GM23338 (cell line): ENCODE measurements around the gene OR8A1. TPM values are rescaled to one million over a fixed set of nuclear protein-coding genes. Genes with fewer than 3 reads are reported as not detected.

ENCODE experiments used
- ATAC-seq: fragments of 200-7000 bp; cut with Tn5 transposase; 3 replicates; pipeline ENCODE4 v1.9.1; 2020
- DNase-seq: peaks from one replicate; pipeline ENCODE4 v3.0.0-alpha.2; 2015; ENCODE audit warnings: low spot score
- H2AFZ ChIP-seq: fragments of 200-600 bp; sonication (generic); 2 replicates; pipeline ENCODE4 v1.8.0; 2016; ENCODE audit warnings: antibody characterized with exemption, mild to moderate bottlenecking, moderate library complexity
- H3F3A ChIP-seq: fragments of 200-600 bp; sonication (generic); replicated peaks from 2 replicates; pipeline ENCODE4 v1.8.0; 2017; ENCODE audit warnings: antibody characterized with exemption, mixed run types, low read depth
- H3K27ac ChIP-seq: fragments of 200-600 bp; sonication (generic); 2 replicates; pipeline ENCODE4 v1.6.1; 2016; ENCODE audit warnings: low read depth
- H3K27me3 ChIP-seq: fragments of 200-600 bp; sonication (generic); 2 replicates; pipeline ENCODE4 v1.8.0; 2016; ENCODE audit warnings: mild to moderate bottlenecking, mixed run types, moderate library complexity; ENCODE audit not compliant: insufficient read depth
- H3K36me3 ChIP-seq: fragments of 200-600 bp; sonication (generic); 2 replicates; pipeline ENCODE4 v1.8.0; 2016; ENCODE audit warnings: mild to moderate bottlenecking; ENCODE audit not compliant: insufficient read depth
- H3K4me1 ChIP-seq: fragments of 200-600 bp; sonication (generic); 2 replicates; pipeline ENCODE4 v1.8.0; 2016; ENCODE audit warnings: mild to moderate bottlenecking, moderate library complexity; ENCODE audit not compliant: insufficient read depth
- H3K4me2 ChIP-seq: fragments of 200-600 bp; sonication (generic); 2 replicates; pipeline ENCODE4 v1.7.1; 2017; ENCODE audit warnings: mixed run types
- H3K4me3 ChIP-seq: fragments of 200-600 bp; sonication (generic); 2 replicates; pipeline ENCODE4 v1.6.1; 2016; ENCODE audit warnings: mixed run types
- H3K79me2 ChIP-seq: fragments of 200-600 bp; sonication (generic); replicated peaks from 2 replicates; pipeline ENCODE4 v1.8.0; 2017; ENCODE audit warnings: mild to moderate bottlenecking; ENCODE audit not compliant: insufficient read depth
- H3K9me2 ChIP-seq: fragments of 200-600 bp; sonication (generic); 2 replicates; pipeline ENCODE4 v1.8.0; 2017; ENCODE audit not compliant: insufficient read depth
- H4K20me1 ChIP-seq: fragments of 200-600 bp; sonication (generic); replicated peaks from 2 replicates; pipeline ENCODE4 v1.8.0; 2017; ENCODE audit warnings: mild to moderate bottlenecking; ENCODE audit not compliant: insufficient read depth
- H3K27ac Mint-ChIP-seq: 2 replicates; pipeline ENCODE4 v1.8.0; 2020; ENCODE audit warnings: inconsistent platforms, mild to moderate bottlenecking, moderate library complexity, mixed read lengths
- H3K27me3 Mint-ChIP-seq: 3 replicates; pipeline ENCODE4 v1.8.0; 2022; ENCODE audit warnings: low read depth, mild to moderate bottlenecking, moderate library complexity, mixed read lengths, inconsistent platforms; ENCODE audit not compliant: insufficient read depth, poor library complexity
- H3K36me3 Mint-ChIP-seq: 3 replicates; pipeline ENCODE4 v1.8.0; 2021; ENCODE audit warnings: low read depth, mild to moderate bottlenecking, inconsistent platforms, moderate library complexity, mixed read lengths
- H3K4me1 Mint-ChIP-seq: 3 replicates; pipeline ENCODE4 v1.8.0; 2020; ENCODE audit warnings: mild to moderate bottlenecking, inconsistent platforms, mixed read lengths
- H3K4me3 Mint-ChIP-seq: 3 replicates; pipeline ENCODE4 v1.8.0; 2021; ENCODE audit warnings: moderate library complexity, mild to moderate bottlenecking, inconsistent platforms, mixed read lengths
- H3K9me3 Mint-ChIP-seq: 3 replicates; pipeline ENCODE4 v1.8.0; 2020; ENCODE audit warnings: moderate library complexity, mild to moderate bottlenecking, inconsistent platforms, mixed read lengths
- CREB1 ChIP-seq: fragments of 250-450 bp; sonication (Bioruptor Pico); IDR thresholded peaks from 2 replicates; pipeline ENCODE4 v1.5.0; 2020; ENCODE audit warnings: low read depth, mild to moderate bottlenecking, moderate library complexity
- ETS1 ChIP-seq: IDR thresholded peaks from 2 replicates; pipeline ENCODE4 v1.6.1; 2016; ENCODE audit warnings: antibody characterized with exemption
- EZH2 ChIP-seq: fragments of 200-600 bp; sonication (generic); IDR thresholded peaks from one replicate; pipeline ENCODE4 v1.8.0; 2017; ENCODE audit warnings: antibody characterized with exemption, mild to moderate bottlenecking, low read depth; ENCODE audit not compliant: unreplicated experiment
- EZH2phosphoT487 ChIP-seq: fragments of 200-600 bp; sonication (generic); IDR thresholded peaks from one replicate; pipeline ENCODE4 v1.8.1; 2018; ENCODE audit warnings: antibody characterized with exemption; ENCODE audit not compliant: unreplicated experiment
- NANOG ChIP-seq: IDR thresholded peaks from 2 replicates; pipeline ENCODE4 v1.6.1; 2016; ENCODE audit warnings: antibody characterized with exemption, borderline replicate concordance
- POLR2AphosphoS5 ChIP-seq: IDR thresholded peaks from 2 replicates; pipeline ENCODE4 v1.6.1; 2016; ENCODE audit warnings: antibody characterized with exemption, low read depth
- REST ChIP-seq: IDR thresholded peaks from one replicate; pipeline ENCODE4 v1.6.1; 2018; ENCODE audit warnings: antibody characterized with exemption; ENCODE audit not compliant: unreplicated experiment
- ZNF114 ChIP-seq: fragments of 250-450 bp; sonication (Bioruptor Pico); IDR thresholded peaks from 2 replicates; pipeline ENCODE4 v1.5.0; 2020; ENCODE audit warnings: mild to moderate bottlenecking, moderate library complexity
- ZNF331 ChIP-seq: fragments of 250-450 bp; sonication (Bioruptor Pico); IDR thresholded peaks from 2 replicates; pipeline ENCODE4 v1.5.0; 2020; ENCODE audit warnings: low read depth, mild to moderate bottlenecking, moderate library complexity
- ZNF462 ChIP-seq: fragments of 250-450 bp; sonication (Bioruptor Pico); IDR thresholded peaks from 2 replicates; pipeline ENCODE4 v1.5.0; 2020; ENCODE audit warnings: mild to moderate bottlenecking, moderate library complexity
- polyA plus RNA-seq: library from polyadenylated mRNA; unstranded; fragments of >200 nt; fragmentation: Nextera tagmentation; extraction: Ambion mirVana; gene quantifications from 2 replicates; pipeline ENCODE4 v1.2.1, GENCODE V29; 2016
- total RNA-seq: library from RNA; depleted of rRNA; stranded (reverse); fragments of >200 nt; shearing (Covaris generic); gene quantifications from 2 replicates; pipeline ENCODE4 v1.2.3, GENCODE V29; 2014

OR8A1 gene
- total and polyA plus RNA-seq, 2 experiments from 2014 or later: not detected

GRCh38 chr11:124610295-124610694 lies 40.5 kb downstream of the OR8A1 start:
- no peaks in the 10 kb centered on the region for H3K4me1 Mint-ChIP-seq
- no peak for DNase-seq
- H3K36me3 Mint-ChIP-seq: no peaks in the 10 kb centered on the region
- H3K36me3 ChIP-seq: no peaks in the 10 kb centered on the region
- no peaks in the 10 kb centered on the region for H3F3A ChIP-seq
- H3K9me2 ChIP-seq: no peaks in the 10 kb centered on the region
- peaks cover 2% of the 10 kb centered on the region for H3K27me3 Mint-ChIP-seq
- H3K4me3 Mint-ChIP-seq: no peak overlapping the region
- no peaks in the 10 kb centered on the region for H3K27me3 ChIP-seq
- H4K20me1 ChIP-seq: no peaks in the 10 kb centered on the region
- H3K9me3 Mint-ChIP-seq: no peaks in the 10 kb centered on the region
- H3K4me1 ChIP-seq: no peaks in the 10 kb centered on the region
- no peak overlapping the region for H2AFZ ChIP-seq
- no peaks in the 10 kb centered on the region for H3K79me2 ChIP-seq
- no peak overlapping the region for H3K27ac ChIP-seq
- no peak overlapping the region for H3K4me3 ChIP-seq
- H3K4me2 ChIP-seq: no peak overlapping the region
- no peak for ATAC-seq
- no peak for TF ChIP-seq CREB1
- no peak overlapping the region for H3K27ac Mint-ChIP-seq

- Histone ChIP-seq H3K79me2 (no peaks in the 10 kb centered on the region), H3K36me3 (no peaks in the 10 kb centered on the region), H3K27me3 (no peaks in the 10 kb centered on the region), H3K27ac (no peak within 1 kb of the TSS), H3K9me2 (no peaks in the 10 kb centered on the region), H3K4me1 (no peaks in the 10 kb centered on the region), H3K4me2 (no peak within 1 kb of the TSS), H3K4me3 (no peak within 1 kb of the TSS), H4K20me1 (no peaks in the 10 kb centered on the region), H2AFZ (no peak within 1 kb of the TSS), H3F3A (no peaks in the 10 kb centered on the region)
- Mint-ChIP-seq H3K27me3 (peaks cover 3% of the 10 kb centered on the region), H3K27ac (no peak within 1 kb of the TSS), H3K9me3 (no peaks in the 10 kb centered on the region), H3K36me3 (no peaks in the 10 kb centered on the region), H3K4me3 (no peak within 1 kb of the TSS), H3K4me1 (no peaks in the 10 kb centered on the region)
- ATAC-seq (no peak; the same call in 2 of the 3 replicates), DNase-seq (no peak)
- TF ChIP-seq ETS1 (no peak), ZNF462 (no peak), CREB1 (no peak), NANOG (no peak), ZNF114 (CRISPR knock-in tag) (no peak), REST (no peak), ZNF331 (CRISPR knock-in tag) (no peak), EZH2 (no peak), EZH2phosphoT487 (no peak), POLR2AphosphoS5 (no peak)
Observed at GRCh38 chr11:124611064-124611463, 41.3 kb downstream of the OR8A1 start, which contains the start of gene PANX3. Gene PANX3 (plus strand): TSS chr11:124611428. CDS start chr11:124611557, 129 bp downstream.
